DOHH2 (cell line): ENCODE data around the gene COL4A2.

Experiments used
- H3F3A ChIP-seq: fragments of 200-600 bp; sonication (generic), shearing (Covaris generic); 2 replicates; pipeline ENCODE4 v1.6.0; 2016; ENCODE audit warnings: antibody characterized with exemption, mild to moderate bottlenecking; ENCODE audit not compliant: control insufficient read depth, insufficient read depth
- H3K27ac ChIP-seq: fragments of 200-600 bp; sonication (generic); 2 replicates; pipeline ENCODE4 v1.5.1; 2014; ENCODE audit warnings: low read depth, mild to moderate bottlenecking, low read length, moderate library complexity
- H3K27me3 ChIP-seq: fragments of 200-600 bp; sonication (generic); 2 replicates; pipeline ENCODE4 v1.6.1; 2014; ENCODE audit warnings: mild to moderate bottlenecking, low read length, mixed read lengths; ENCODE audit not compliant: control insufficient read depth
- H3K36me3 ChIP-seq: fragments of 200-600 bp; sonication (generic); 2 replicates; pipeline ENCODE4 v1.6.1; 2014; ENCODE audit warnings: mild to moderate bottlenecking, low read length, moderate library complexity, mixed read lengths; ENCODE audit not compliant: control insufficient read depth
- H3K4me1 ChIP-seq: fragments of 200-600 bp; sonication (generic); 2 replicates; pipeline ENCODE4 v1.6.1; 2014; ENCODE audit warnings: mild to moderate bottlenecking, low read length, mixed read lengths; ENCODE audit not compliant: control insufficient read depth
- H3K4me2 ChIP-seq: fragments of 200-600 bp; sonication (generic); 2 replicates; pipeline ENCODE4 v1.6.0; 2014; ENCODE audit warnings: mild to moderate bottlenecking, low read length, moderate library complexity
- H3K4me3 ChIP-seq: fragments of 200-600 bp; sonication (generic); 2 replicates; pipeline ENCODE4 v1.5.1; 2014; ENCODE audit warnings: mild to moderate bottlenecking, low read length, mixed read lengths
- H3K79me2 ChIP-seq: fragments of 200-600 bp; sonication (generic); 2 replicates; pipeline ENCODE4 v1.6.1; 2014; ENCODE audit warnings: mild to moderate bottlenecking, low read length, mixed read lengths; ENCODE audit not compliant: control insufficient read depth
- H3K9me2 ChIP-seq: fragments of 200-600 bp; sonication (generic); replicated peaks from 2 replicates; pipeline ENCODE4 v1.6.1; 2014; ENCODE audit warnings: mild to moderate bottlenecking, low read length, mixed read lengths; ENCODE audit not compliant: control insufficient read depth
- H3K9me3 ChIP-seq: fragments of 200-600 bp; sonication (generic); 2 replicates; pipeline ENCODE4 v1.6.1; 2014; ENCODE audit warnings: antibody characterized with exemption, low read length, mixed read lengths; ENCODE audit not compliant: control insufficient read depth, insufficient read depth
- H4K20me1 ChIP-seq: fragments of 200-600 bp; sonication (generic); 2 replicates; pipeline ENCODE4 v1.6.0; 2014; ENCODE audit warnings: low read depth, mild to moderate bottlenecking, antibody characterized with exemption, low read length, moderate library complexity; ENCODE audit not compliant: control insufficient read depth, insufficient read depth
- EZH2phosphoT487 ChIP-seq: fragments of 200-600 bp; sonication (generic); IDR thresholded peaks from 2 replicates; pipeline ENCODE4 v1.6.1; 2017; ENCODE audit warnings: borderline replicate concordance, mild to moderate bottlenecking, antibody characterized with exemption, low read length, moderate library complexity, mixed read lengths
- TF ChIP-seq, protein P1 (sequence below): fragments of 200-600 bp; sonication (generic); IDR thresholded peaks from one replicate; pipeline ENCODE4 v1.5.1; 2014; ENCODE audit warnings: antibody characterized with exemption, mild to moderate bottlenecking, low read depth, low read length; ENCODE audit not compliant: poor library complexity, severe bottlenecking

The COL4A2 gene

DNA sequence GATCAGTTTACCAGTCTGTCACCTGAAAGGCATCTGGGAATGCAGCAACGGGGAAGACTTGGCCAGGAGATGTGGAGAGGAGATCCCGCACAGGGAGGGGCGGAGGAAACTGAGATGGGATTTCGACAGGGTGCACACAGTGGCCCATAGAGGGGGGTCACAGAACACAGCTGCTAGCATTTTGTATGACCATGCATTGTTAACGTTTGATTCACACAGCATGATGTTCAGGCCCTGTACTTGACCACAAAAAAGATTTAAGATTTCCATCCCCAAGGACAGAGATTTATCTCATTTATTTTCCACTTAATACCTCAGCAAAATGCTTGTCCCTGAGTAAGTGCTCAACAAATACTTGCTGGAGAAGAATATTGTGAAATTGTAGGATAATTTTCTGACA lies 191.2 kb downstream of the COL4A2 start:
- H4K20me1 ChIP-seq = no peaks in the 10 kb centered on the region

DNA sequence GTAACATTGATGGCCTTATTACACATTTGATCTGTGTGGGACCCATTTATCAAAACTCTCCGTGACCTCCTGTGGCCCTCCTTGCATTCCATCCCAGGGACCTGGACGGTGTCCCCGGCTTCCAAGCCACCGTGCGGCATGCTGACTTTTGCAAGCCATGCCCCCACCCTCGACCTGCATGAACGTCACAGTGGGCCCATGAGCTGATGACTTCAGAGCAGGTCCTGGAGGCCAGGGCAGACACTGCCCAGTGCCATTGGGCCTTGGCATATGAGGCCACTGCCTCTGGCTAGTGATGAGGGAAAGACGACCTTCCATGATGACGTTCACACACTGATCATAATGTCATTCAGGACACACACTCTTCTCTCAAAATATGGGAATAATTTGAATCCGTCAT lies 191.7 kb downstream of the COL4A2 start:
- Histone ChIP-seq H3K27ac (no peak overlapping the region), H3K27me3 (no peaks in the 10 kb centered on the region), H3K4me1 (no peaks in the 10 kb centered on the region), H3K79me2 (no peaks in the 10 kb centered on the region), H3K4me2 (no peak overlapping the region), H3K9me2 (no peaks in the 10 kb centered on the region), H3K4me3 (no peak overlapping the region), H3F3A (no peaks in the 10 kb centered on the region), H3K36me3 (no peaks in the 10 kb centered on the region), H4K20me1 (no peaks in the 10 kb centered on the region), H3K9me3 (no peaks in the 10 kb centered on the region)
- no peak for TF ChIP-seq EZH2phosphoT487
- TF ChIP-seq, protein P1, sequence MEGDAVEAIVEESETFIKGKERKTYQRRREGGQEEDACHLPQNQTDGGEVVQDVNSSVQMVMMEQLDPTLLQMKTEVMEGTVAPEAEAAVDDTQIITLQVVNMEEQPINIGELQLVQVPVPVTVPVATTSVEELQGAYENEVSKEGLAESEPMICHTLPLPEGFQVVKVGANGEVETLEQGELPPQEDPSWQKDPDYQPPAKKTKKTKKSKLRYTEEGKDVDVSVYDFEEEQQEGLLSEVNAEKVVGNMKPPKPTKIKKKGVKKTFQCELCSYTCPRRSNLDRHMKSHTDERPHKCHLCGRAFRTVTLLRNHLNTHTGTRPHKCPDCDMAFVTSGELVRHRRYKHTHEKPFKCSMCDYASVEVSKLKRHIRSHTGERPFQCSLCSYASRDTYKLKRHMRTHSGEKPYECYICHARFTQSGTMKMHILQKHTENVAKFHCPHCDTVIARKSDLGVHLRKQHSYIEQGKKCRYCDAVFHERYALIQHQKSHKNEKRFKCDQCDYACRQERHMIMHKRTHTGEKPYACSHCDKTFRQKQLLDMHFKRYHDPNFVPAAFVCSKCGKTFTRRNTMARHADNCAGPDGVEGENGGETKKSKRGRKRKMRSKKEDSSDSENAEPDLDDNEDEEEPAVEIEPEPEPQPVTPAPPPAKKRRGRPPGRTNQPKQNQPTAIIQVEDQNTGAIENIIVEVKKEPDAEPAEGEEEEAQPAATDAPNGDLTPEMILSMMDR = no peak

More for the DNA sequence above, 191.2 kb downstream of the COL4A2 start:
- no peaks in the 10 kb centered on the region for H3K4me1 ChIP-seq
- H3K79me2 ChIP-seq = no peaks in the 10 kb centered on the region
- no peaks in the 10 kb centered on the region for H3F3A ChIP-seq
- no peaks in the 10 kb centered on the region for H3K36me3 ChIP-seq
- no peak for TF ChIP-seq EZH2phosphoT487
- TF ChIP-seq, protein P1 = no peak
- no peak overlapping the region for H3K27ac ChIP-seq
- no peaks in the 10 kb centered on the region for H3K27me3 ChIP-seq
- no peaks in the 10 kb centered on the region for H3K9me3 ChIP-seq
- no peak overlapping the region for H3K4me2 ChIP-seq
- H3K4me3 ChIP-seq = no peak overlapping the region
- H3K9me2 ChIP-seq = no peaks in the 10 kb centered on the region

DNA sequence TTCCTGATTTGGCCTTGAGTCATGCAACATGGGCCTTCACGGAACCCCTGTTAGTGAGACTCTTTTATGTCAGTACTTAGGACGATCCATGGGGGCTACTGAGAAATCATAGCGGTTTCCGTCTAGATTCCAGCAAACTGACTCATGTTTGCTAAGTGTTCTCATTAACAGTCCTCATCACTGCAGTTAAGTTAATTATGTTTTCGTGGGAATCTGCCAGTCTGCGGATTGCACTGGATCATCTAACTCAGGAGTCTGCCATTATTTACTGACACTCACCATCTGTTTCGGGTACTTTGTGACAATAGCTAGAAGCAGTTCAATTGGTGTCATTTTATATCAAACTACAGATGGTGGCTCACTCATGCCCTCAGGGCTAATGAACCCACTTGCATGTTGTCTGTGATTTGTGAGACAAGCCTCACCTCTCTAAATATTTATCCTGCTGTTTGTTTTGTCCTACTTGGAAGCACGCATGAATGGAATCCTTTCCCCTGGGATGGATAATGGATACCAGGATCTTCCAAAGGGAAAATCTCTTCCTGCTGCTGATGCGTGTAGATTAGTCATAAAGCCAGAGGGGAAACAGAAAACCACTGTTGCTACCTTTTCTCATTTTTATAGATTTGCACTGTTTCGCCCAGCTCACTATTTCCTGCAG lies 192.7 kb downstream of the COL4A2 start:
- no peaks in the 10 kb centered on the region for H3F3A ChIP-seq
- no peaks in the 10 kb centered on the region for H3K79me2 ChIP-seq
- TF ChIP-seq, protein P1 = no peak
- no peak for TF ChIP-seq EZH2phosphoT487
- no peak overlapping the region for H3K4me3 ChIP-seq
- no peaks in the 10 kb centered on the region for H3K9me3 ChIP-seq
- H3K36me3 ChIP-seq = no peaks in the 10 kb centered on the region
- no peaks in the 10 kb centered on the region for H4K20me1 ChIP-seq
- H3K27ac ChIP-seq = no peak overlapping the region
- H3K9me2 ChIP-seq = no peaks in the 10 kb centered on the region
- H3K4me1 ChIP-seq = no peaks in the 10 kb centered on the region
- H3K27me3 ChIP-seq = no peaks in the 10 kb centered on the region
- no peak overlapping the region for H3K4me2 ChIP-seq
